ENCODE results near the gene TEPSIN.

DNA sequence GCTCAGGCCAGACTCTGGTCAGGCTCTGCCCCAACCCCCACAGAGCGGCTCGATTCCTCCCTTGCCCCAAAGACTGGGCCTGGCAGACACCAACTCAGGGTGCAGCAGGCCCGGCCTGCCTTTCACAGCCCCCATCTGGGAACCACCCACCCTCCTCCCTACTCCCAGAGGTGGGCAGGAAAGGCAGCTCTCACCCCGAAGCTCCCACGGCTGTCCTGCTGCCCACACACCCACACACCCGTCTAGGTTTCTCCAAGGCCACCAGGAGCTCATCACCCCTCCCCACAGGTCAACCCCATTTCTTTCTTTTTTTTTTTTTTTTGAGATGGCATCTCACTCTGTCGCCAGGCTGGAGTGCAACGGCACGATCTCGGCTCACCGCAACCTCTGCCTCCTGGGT is 19.9 kb downstream of the TEPSIN start:
- TF ChIP-seq, protein P1, sequence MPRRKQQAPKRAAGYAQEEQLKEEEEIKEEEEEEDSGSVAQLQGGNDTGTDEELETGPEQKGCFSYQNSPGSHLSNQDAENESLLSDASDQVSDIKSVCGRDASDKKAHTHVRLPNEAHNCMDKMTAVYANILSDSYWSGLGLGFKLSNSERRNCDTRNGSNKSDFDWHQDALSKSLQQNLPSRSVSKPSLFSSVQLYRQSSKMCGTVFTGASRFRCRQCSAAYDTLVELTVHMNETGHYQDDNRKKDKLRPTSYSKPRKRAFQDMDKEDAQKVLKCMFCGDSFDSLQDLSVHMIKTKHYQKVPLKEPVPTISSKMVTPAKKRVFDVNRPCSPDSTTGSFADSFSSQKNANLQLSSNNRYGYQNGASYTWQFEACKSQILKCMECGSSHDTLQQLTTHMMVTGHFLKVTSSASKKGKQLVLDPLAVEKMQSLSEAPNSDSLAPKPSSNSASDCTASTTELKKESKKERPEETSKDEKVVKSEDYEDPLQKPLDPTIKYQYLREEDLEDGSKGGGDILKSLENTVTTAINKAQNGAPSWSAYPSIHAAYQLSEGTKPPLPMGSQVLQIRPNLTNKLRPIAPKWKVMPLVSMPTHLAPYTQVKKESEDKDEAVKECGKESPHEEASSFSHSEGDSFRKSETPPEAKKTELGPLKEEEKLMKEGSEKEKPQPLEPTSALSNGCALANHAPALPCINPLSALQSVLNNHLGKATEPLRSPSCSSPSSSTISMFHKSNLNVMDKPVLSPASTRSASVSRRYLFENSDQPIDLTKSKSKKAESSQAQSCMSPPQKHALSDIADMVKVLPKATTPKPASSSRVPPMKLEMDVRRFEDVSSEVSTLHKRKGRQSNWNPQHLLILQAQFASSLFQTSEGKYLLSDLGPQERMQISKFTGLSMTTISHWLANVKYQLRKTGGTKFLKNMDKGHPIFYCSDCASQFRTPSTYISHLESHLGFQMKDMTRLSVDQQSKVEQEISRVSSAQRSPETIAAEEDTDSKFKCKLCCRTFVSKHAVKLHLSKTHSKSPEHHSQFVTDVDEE (CRISPR knock-in tag; IDR thresholded peaks at IDR 0.05), result no peak
- TF ChIP-seq, protein P2, sequence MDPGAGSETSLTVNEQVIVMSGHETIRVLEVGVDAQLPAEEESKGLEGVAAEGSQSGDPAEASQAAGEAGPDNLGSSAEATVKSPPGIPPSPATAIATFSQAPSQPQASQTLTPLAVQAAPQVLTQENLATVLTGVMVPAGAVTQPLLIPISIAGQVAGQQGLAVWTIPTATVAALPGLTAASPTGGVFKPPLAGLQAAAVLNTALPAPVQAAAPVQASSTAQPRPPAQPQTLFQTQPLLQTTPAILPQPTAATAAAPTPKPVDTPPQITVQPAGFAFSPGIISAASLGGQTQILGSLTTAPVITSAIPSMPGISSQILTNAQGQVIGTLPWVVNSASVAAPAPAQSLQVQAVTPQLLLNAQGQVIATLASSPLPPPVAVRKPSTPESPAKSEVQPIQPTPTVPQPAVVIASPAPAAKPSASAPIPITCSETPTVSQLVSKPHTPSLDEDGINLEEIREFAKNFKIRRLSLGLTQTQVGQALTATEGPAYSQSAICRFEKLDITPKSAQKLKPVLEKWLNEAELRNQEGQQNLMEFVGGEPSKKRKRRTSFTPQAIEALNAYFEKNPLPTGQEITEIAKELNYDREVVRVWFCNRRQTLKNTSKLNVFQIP (CRISPR knock-in tag; IDR thresholded peaks at IDR 0.05; ENCODE audit: borderline replicate concordance, low read depth), result no peak
- no peak for TF ChIP-seq ISL1 (CRISPR knock-in tag; IDR thresholded peaks at IDR 0.05)
- TF ChIP-seq ZC3H10 (CRISPR knock-in tag; IDR thresholded peaks at IDR 0.05), result no peak
- TF ChIP-seq, protein P3, sequence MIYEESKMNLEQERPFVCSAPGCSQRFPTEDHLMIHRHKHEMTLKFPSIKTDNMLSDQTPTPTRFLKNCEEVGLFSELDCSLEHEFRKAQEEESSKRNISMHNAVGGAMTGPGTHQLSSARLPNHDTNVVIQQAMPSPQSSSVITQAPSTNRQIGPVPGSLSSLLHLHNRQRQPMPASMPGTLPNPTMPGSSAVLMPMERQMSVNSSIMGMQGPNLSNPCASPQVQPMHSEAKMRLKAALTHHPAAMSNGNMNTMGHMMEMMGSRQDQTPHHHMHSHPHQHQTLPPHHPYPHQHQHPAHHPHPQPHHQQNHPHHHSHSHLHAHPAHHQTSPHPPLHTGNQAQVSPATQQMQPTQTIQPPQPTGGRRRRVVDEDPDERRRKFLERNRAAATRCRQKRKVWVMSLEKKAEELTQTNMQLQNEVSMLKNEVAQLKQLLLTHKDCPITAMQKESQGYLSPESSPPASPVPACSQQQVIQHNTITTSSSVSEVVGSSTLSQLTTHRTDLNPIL (CRISPR knock-in tag; IDR thresholded peaks at IDR 0.05; ENCODE audit: low read depth), result no peak
- TF ChIP-seq ZNF565 (CRISPR knock-in tag; conservative IDR thresholded peaks at IDR 0.05; ENCODE audit: low read depth), result no peak
- TF ChIP-seq, protein P4, sequence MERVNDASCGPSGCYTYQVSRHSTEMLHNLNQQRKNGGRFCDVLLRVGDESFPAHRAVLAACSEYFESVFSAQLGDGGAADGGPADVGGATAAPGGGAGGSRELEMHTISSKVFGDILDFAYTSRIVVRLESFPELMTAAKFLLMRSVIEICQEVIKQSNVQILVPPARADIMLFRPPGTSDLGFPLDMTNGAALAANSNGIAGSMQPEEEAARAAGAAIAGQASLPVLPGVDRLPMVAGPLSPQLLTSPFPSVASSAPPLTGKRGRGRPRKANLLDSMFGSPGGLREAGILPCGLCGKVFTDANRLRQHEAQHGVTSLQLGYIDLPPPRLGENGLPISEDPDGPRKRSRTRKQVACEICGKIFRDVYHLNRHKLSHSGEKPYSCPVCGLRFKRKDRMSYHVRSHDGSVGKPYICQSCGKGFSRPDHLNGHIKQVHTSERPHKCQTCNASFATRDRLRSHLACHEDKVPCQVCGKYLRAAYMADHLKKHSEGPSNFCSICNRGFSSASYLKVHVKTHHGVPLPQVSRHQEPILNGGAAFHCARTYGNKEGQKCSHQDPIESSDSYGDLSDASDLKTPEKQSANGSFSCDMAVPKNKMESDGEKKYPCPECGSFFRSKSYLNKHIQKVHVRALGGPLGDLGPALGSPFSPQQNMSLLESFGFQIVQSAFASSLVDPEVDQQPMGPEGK (CRISPR knock-in tag; IDR thresholded peaks at IDR 0.05; ENCODE audit: borderline replicate concordance), result no peak

Data from SK-N-SH treated with all-trans-retinoic acid at 6 μM for 48 hours (cell line).